CD4-positive, alpha-beta memory T cell (primary cell): Measurements from ENCODE around the gene HSD17B3. TPM values are rescaled to one million over a fixed set of nuclear protein-coding genes. Genes with fewer than 3 reads are reported as not detected.
"Not testable (repeated sequence)": the region's sequence is repeated elsewhere in the genome, so short reads cannot be mapped to it uniquely, and the experiment has no call there.

Experiments
- CTCF ChIA-PET: fragments of 350-600 bp; sonication (Branson Sonifier 250); formaldehyde crosslinking; loops from one replicate; lab custom pipeline; 2021; ENCODE audit warnings: inconsistent platforms; ENCODE audit not compliant: partially characterized antibody; lab: Charles Lee
- POLR2A ChIA-PET: fragments of 350-600 bp; sonication (Branson Sonifier 250); formaldehyde crosslinking; loops from one replicate; lab custom pipeline; 2021; ENCODE audit not compliant: partially characterized antibody; lab: Charles Lee
- DNase-seq, 5 donors: peaks; one replicate each; pipeline versions ENCODE4 v3.0.0 to v3.0.0-alpha.2; 2020 to 2022; ENCODE audit warnings: mixed read lengths in 1 of 5
- H3K27ac ChIP-seq: one replicate; pipeline ENCODE4 v1.7.0; 2013; ENCODE audit warnings: low read depth, low read length
- H3K27me3 ChIP-seq: 2 replicates; pipeline ENCODE4 v1.7.0; 2013; ENCODE audit warnings: mild to moderate bottlenecking, low read length, moderate library complexity; ENCODE audit not compliant: insufficient read depth
- H3K36me3 ChIP-seq: 2 replicates; pipeline ENCODE4 v1.7.0; 2013; ENCODE audit warnings: mild to moderate bottlenecking, low read length, moderate library complexity; ENCODE audit not compliant: insufficient read depth
- H3K4me1 ChIP-seq: 2 replicates; pipeline ENCODE4 v1.7.0; 2013; ENCODE audit warnings: mild to moderate bottlenecking, low read length, moderate library complexity; ENCODE audit not compliant: insufficient read depth
- H3K4me3 ChIP-seq, 2 donors: one replicate each; pipeline ENCODE4 v1.7.0; 2013; ENCODE audit warnings: low read length in 2 of 2, mild to moderate bottlenecking in 1 of 2
- H3K9me3 ChIP-seq, 2 donors: one replicate each; pipeline ENCODE4 v1.7.0; 2013; ENCODE audit warnings: low read length in 2 of 2, control low read depth in 1 of 2; ENCODE audit not compliant: control insufficient read depth in 1 of 2
- H3K27ac Mint-ChIP-seq, 7 donors: one replicate each; pipeline ENCODE4 v1.8.0; 2020 to 2021; ENCODE audit warnings: mixed read lengths in 7 of 7, mild to moderate bottlenecking in 6 of 7, inconsistent platforms in 3 of 7, moderate library complexity in 3 of 7
- H3K27me3 Mint-ChIP-seq, 2 donors: one replicate each; pipeline ENCODE4 v1.8.0; 2020 to 2021; ENCODE audit warnings: mixed read lengths in 2 of 2
- H3K36me3 Mint-ChIP-seq, 2 donors: one replicate each; pipeline ENCODE4 v1.8.0; 2020 to 2021; ENCODE audit warnings: mixed read lengths in 2 of 2, inconsistent platforms in 1 of 2, mild to moderate bottlenecking in 1 of 2
- H3K4me1 Mint-ChIP-seq, 4 donors: one replicate each; pipeline ENCODE4 v1.8.0; 2020 to 2021; ENCODE audit warnings: mixed read lengths in 4 of 4, mild to moderate bottlenecking in 1 of 4
- H3K4me3 Mint-ChIP-seq, 8 donors: one replicate each; pipeline ENCODE4 v1.8.0; 2020 to 2021; ENCODE audit warnings: mixed read lengths in 8 of 8, mild to moderate bottlenecking in 7 of 8, moderate library complexity in 6 of 8, inconsistent platforms in 3 of 8
- H3K9me3 Mint-ChIP-seq, 8 donors: one replicate each; pipeline ENCODE4 v1.8.0; 2020 to 2021; ENCODE audit warnings: mixed read lengths in 8 of 8, mild to moderate bottlenecking in 5 of 8, inconsistent platforms in 3 of 8, moderate library complexity in 1 of 8
- intact Hi-C: fragments of 100-400 bp; cut with micrococcal nuclease; formaldehyde crosslinking; loops from one replicate; pipeline ENCODE4 v1.15.1; 2023
- polyA plus RNA-seq, 2 donors: library from polyadenylated mRNA; unstranded; fragments of 300-500 nt; fragmentation: Illumina TruSeq; gene quantifications; one replicate each; pipeline ENCODE4 v1.2.3, GENCODE V29; 2021
- total RNA-seq, 2 experiments: library from RNA; stranded (reverse); gene quantifications; one replicate each; pipeline ENCODE4 v1.2.3, GENCODE V29; 2021

Gene HSD17B3
- total and polyA plus RNA-seq, 4 experiments from 2014 or later, result 1.8 to 2.1 TPM; not detected in 2

GRCh38 chr9:96322736-96323135, 20.8 kb upstream of the HSD17B3 start:
- H3K27ac ChIP-seq, H3K27me3 Mint-ChIP-seq, H3K4me3 ChIP-seq, H3K27ac Mint-ChIP-seq, H3K36me3 ChIP-seq, H3K4me1 Mint-ChIP-seq, intact Hi-C loops, POLR2A ChIA-PET, DNase-seq, H3K4me1 ChIP-seq, H3K4me3 Mint-ChIP-seq, H3K9me3 Mint-ChIP-seq, H3K27me3 ChIP-seq, H3K9me3 ChIP-seq: not testable (repeated sequence)
- H3K36me3 Mint-ChIP-seq, result peaks cover 13 to 17% of the 10 kb centered on the region in 2 donors
- CTCF ChIA-PET, result interaction anchor here (1.1 kb wide), 1 partner anchor 344 kb away, joined by 3 read pairs; no protein-coding TSS in a partner anchor

DNA sequence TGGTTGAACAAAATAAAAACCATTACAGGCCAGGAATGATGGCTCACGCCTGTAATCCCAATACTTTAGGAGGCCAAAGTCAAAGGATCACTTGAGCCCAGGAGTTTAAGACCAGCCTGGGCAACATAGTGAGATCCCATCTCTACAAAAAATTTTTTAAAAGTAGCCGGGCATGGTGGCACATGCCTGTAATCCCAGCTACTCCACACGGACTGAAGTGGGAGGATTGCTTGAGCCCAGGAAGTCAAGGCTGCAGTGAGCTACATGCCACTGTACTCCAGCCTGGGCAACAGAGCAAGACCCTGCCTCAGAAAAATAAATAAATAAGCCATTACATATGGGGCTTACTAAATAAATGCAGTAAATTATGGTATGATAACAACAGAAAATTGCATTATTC, 20.2 kb upstream of the HSD17B3 start:
- H3K4me1 Mint-ChIP-seq, H3K27ac Mint-ChIP-seq, H3K4me1 ChIP-seq, CTCF ChIA-PET, H3K4me3 ChIP-seq, POLR2A ChIA-PET, H3K27me3 Mint-ChIP-seq, intact Hi-C loops, H3K9me3 ChIP-seq, H3K4me3 Mint-ChIP-seq, H3K27me3 ChIP-seq, H3K9me3 Mint-ChIP-seq, H3K36me3 ChIP-seq, DNase-seq, H3K27ac ChIP-seq: not testable (repeated sequence)
- H3K36me3 Mint-ChIP-seq, result peaks cover 15 to 17% of the 10 kb centered on the region in 2 donors

DNA sequence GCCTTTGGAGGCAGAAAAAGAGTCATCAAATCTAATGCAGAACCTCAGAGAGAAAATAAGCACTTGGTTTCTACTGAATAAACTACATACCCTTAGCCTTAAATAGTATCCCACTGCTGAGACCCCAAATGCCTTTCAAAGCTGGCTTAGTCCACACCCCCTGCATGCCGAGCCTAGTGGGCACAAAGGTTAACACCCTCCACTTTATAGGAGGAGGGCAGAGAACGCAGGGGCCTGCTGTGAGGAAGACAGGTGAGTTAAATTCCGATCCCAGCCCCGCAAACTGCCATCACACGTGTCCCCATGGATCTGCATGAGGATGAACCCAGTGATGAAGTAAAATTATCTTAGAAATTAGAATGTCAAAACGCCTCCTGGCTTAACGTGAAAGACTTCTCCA, 19.5 kb upstream of the HSD17B3 start:
- Mint-ChIP-seq H3K4me1 (peaks cover 0 to 2% (median 0%) of the 10 kb centered on the region in 4 donors), H3K36me3 (peaks cover 17% of the 10 kb centered on the region in 2 donors), H3K4me3 (no peak overlapping the region), H3K9me3 (no peaks in the 10 kb centered on the region), H3K27me3 (peaks cover 0 to 2% of the 10 kb centered on the region in 2 donors), H3K27ac (no peak overlapping the region)
- ChIA-PET POLR2A (no interaction called here), CTCF (interaction anchor here (0.6 kb wide), 1 partner anchor 449 kb away, joined by 3 read pairs; no protein-coding TSS in a partner anchor)
- no peak overlapping the region for H3K4me3 ChIP-seq
- no peaks in the 10 kb centered on the region for H3K36me3 ChIP-seq
- H3K27me3 ChIP-seq, result no peaks in the 10 kb centered on the region
- H3K27ac ChIP-seq, result no peak overlapping the region
- DNase-seq, result no peak
- intact Hi-C loops, result no loop called here
- H3K4me1 ChIP-seq, result no peaks in the 10 kb centered on the region
- no peaks in the 10 kb centered on the region for H3K9me3 ChIP-seq

DNA sequence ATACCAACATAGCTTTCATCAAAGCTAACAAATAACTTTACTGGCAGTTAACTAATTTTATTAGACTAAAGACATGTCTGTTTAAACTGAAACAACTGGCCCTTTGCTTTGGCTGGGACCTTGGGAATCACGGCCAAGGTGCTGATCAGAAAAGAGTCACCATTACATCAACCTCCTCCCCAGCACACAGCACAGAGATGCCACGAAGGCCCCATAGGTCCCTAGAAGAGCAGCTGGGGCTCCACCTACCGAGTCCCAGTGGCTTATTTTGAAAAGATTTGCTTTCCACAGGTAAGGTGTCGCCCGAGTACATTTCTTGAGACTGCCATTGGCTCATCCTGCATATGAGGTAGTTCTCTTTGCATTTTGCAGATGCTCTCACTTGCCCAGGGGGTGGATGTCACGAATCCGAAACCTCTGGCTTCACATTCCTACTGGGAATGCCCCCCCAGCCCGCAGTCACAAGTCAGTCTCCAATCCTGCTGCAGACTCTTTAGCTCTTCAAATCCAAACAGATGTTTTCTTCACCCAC, 18.8 kb upstream of the HSD17B3 start:
- H3K27ac Mint-ChIP-seq, result peak overlapping the region in 1 of 7 donors; percentile 30
- H3K4me1 Mint-ChIP-seq, result peaks cover 0 to 2% (median 0%) of the 10 kb centered on the region in 4 donors
- no peaks in the 10 kb centered on the region for H3K9me3 ChIP-seq
- no peak overlapping the region for H3K27ac ChIP-seq
- H3K4me1 ChIP-seq, result no peaks in the 10 kb centered on the region
- H3K4me3 Mint-ChIP-seq, result no peak overlapping the region
- POLR2A ChIA-PET, result no interaction called here
- peaks cover 17% of the 10 kb centered on the region in 2 donors for H3K36me3 Mint-ChIP-seq
- peaks cover 0 to 2% of the 10 kb centered on the region in 2 donors for H3K27me3 Mint-ChIP-seq
- H3K9me3 Mint-ChIP-seq, result no peaks in the 10 kb centered on the region
- CTCF ChIA-PET, result interaction anchor here (0.6 to 2.1 kb wide), 5 partner anchors 12 to 450 kb away, joined by 3 to 5 read pairs (median 3); no protein-coding TSS in a partner anchor
- H3K27me3 ChIP-seq, result no peaks in the 10 kb centered on the region
- H3K4me3 ChIP-seq, result no peak overlapping the region
- no peaks in the 10 kb centered on the region for H3K36me3 ChIP-seq
- intact Hi-C loops, result no loop called here
- no peak for DNase-seq

- CTCF ChIA-PET, result interaction anchor here (1.3 to 4.4 kb wide), 4 partner anchors 8 to 348 kb away, joined by 3 to 36 read pairs (median 5); no protein-coding TSS in a partner anchor
- intact Hi-C loops, result loop anchor here (10.0 kb wide), 1 partner anchor 934 kb away; no protein-coding TSS in a partner anchor
- no peak overlapping the region for H3K27ac Mint-ChIP-seq
These were observed 17.1 kb upstream of the HSD17B3 start for GRCh38 chr9:96318921-96319565.

GRCh38 chr9:96317335-96317980, 15.5 kb upstream of the HSD17B3 start:
- peaks cover 0 to 18% (median 14%) of the 10 kb centered on the region in 8 donors for H3K9me3 Mint-ChIP-seq

More at GRCh38 chr9:96318921-96319565, 17.1 kb upstream of the HSD17B3 start:
- Mint-ChIP-seq H3K27me3 (peaks cover 0 to 2% of the 10 kb centered on the region in 2 donors), H3K4me1 (peaks cover 0 to 2% (median 0%) of the 10 kb centered on the region in 4 donors), H3K4me3 (no peak overlapping the region), H3K9me3 (peaks cover 0 to 5% (median 1%) of the 10 kb centered on the region in 8 donors), H3K36me3 (peaks cover 17 to 19% of the 10 kb centered on the region in 2 donors)
- no peaks in the 10 kb centered on the region for H3K27me3 ChIP-seq
- H3K9me3 ChIP-seq, result peaks cover 0 to under 1% of the 10 kb centered on the region in 2 donors
- no peak overlapping the region for H3K4me3 ChIP-seq
- no peaks in the 10 kb centered on the region for H3K36me3 ChIP-seq
- no peak for DNase-seq
- H3K4me1 ChIP-seq, result no peaks in the 10 kb centered on the region
- POLR2A ChIA-PET, result no interaction called here
- H3K27ac ChIP-seq, result no peak overlapping the region

More at GRCh38 chr9:96317335-96317980, 15.5 kb upstream of the HSD17B3 start:
- CTCF ChIA-PET, result interaction anchor here (0.5 to 4.4 kb wide), 23 partner anchors 9 to 1649 kb away, joined by 3 to 36 read pairs (median 3); partner anchors contain the start of genes HSD17B3 and SLC35D2
- Histone ChIP-seq H3K9me3 (peaks cover 0 to 12% of the 10 kb centered on the region in 2 donors), H3K27me3 (no peaks in the 10 kb centered on the region), H3K4me3 (no peak overlapping the region), H3K4me1 (no peaks in the 10 kb centered on the region), H3K36me3 (no peaks in the 10 kb centered on the region), H3K27ac (no peak overlapping the region)
- H3K4me3 Mint-ChIP-seq, result no peak overlapping the region
- DNase-seq, result peak in 4 of 5 donors; percentile 24 to 40 (median 30)
- H3K27ac Mint-ChIP-seq, result peak overlapping the region in 2 of 7 donors; percentile 5 to 76
- peaks cover 18 to 22% of the 10 kb centered on the region in 2 donors for H3K36me3 Mint-ChIP-seq
- POLR2A ChIA-PET, result no interaction called here
- intact Hi-C loops, result loop anchor here (1.0 to 10.0 kb wide), 2 partner anchors 85 to 933 kb away; no protein-coding TSS in a partner anchor
- peaks cover 0 to 2% of the 10 kb centered on the region in 2 donors for H3K27me3 Mint-ChIP-seq
- peaks cover 0 to 2% (median 0%) of the 10 kb centered on the region in 4 donors for H3K4me1 Mint-ChIP-seq
